Esophagus (tissue), 2 donors: ENCODE results near the gene EFCAB6. TPM values are rescaled to one million over a fixed set of nuclear protein-coding genes. Genes with fewer than 3 reads are reported as not detected.

Source experiments
- H3K27ac ChIP-seq, 2 donors: one replicate each; pipeline ENCODE4 v1.5.1; 2013; ENCODE audit warnings: low read depth in 2 of 2, mild to moderate bottlenecking in 2 of 2, inconsistent platforms in 1 of 2, low read length in 1 of 2, moderate library complexity in 1 of 2
- H3K27me3 ChIP-seq, 2 donors: one replicate each; pipeline ENCODE4 v1.6.1; 2013; ENCODE audit warnings: low read length in 2 of 2, control low read depth in 1 of 2, mild to moderate bottlenecking in 1 of 2; ENCODE audit not compliant: insufficient read depth in 2 of 2, control insufficient read depth in 1 of 2
- H3K36me3 ChIP-seq, 2 donors: one replicate each; pipeline ENCODE4 v1.6.1; 2013; ENCODE audit warnings: low read length in 1 of 2; ENCODE audit not compliant: control insufficient read depth in 2 of 2, insufficient read depth in 2 of 2
- H3K4me1 ChIP-seq, 2 donors: one replicate each; pipeline ENCODE4 v1.6.1; 2013; ENCODE audit warnings: low read length in 1 of 2; ENCODE audit not compliant: control insufficient read depth in 2 of 2, insufficient read depth in 2 of 2
- H3K4me3 ChIP-seq, 2 donors: one replicate each; pipeline ENCODE4 v1.5.1; 2013; ENCODE audit warnings: low read length in 2 of 2, mild to moderate bottlenecking in 2 of 2, low read depth in 1 of 2, moderate library complexity in 1 of 2
- H3K9me3 ChIP-seq, 2 donors: one replicate each; pipeline ENCODE4 v1.6.1; 2013; ENCODE audit warnings: mild to moderate bottlenecking in 2 of 2, low read depth in 1 of 2, low read length in 1 of 2, moderate library complexity in 1 of 2; ENCODE audit not compliant: control insufficient read depth in 2 of 2, insufficient read depth in 1 of 2
- WGBS, 2 donors: extraction: QIAGEN DNeasy Blood & Tissue Kit; methylation state at CpG; one replicate each; pipeline ENCODE4 v1.1.7; 2013; 5-methylcytosine and 5-hydroxymethylcytosine counted together
- polyA plus RNA-seq, 2 donors: library from polyadenylated mRNA; stranded (reverse); fragments of 200-250 nt; gene quantifications; one replicate each; pipeline ENCODE4 v1.2.3, GENCODE V29; 2013
- donor health status: healthy with polysubstance abuse.
- donor health status: Bipolar disorder and iron deficiency.

Gene EFCAB6
- polyA plus RNA-seq, 2 donors, result 0.24 to 0.29 TPM

DNA sequence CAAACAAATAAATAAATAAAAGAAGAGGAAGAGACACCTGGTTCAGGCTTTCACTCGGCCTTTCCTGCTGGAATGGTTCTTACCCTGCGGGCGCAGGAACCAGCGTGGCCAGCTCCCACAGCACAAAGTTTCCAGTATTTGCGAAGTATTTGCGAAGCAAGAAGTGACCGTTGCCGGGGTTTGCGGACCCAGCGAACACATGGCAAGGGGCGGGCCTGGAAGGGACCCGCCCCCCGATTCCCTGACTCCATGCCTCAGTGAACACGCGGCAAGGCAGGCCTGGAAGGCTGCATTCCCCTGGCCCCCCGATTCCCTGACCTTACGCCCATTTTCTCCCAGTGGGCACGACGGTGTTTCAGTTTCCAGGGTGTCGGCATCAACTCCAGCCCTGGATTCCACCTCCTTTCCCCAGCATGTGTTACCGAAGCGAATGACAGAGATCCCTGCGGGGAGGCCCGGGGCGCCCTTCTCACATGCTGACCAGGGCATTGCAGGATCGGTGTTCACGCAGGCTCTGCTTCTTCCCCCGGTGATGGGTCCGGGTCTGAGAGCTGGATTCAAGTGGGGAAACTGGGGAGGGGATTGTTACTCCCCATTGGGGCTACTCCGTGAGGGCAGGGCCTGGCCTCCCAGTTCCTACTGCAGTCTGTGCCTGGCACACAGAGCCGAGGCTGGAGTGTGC, 297.5 kb downstream of the EFCAB6 start:
- H3K27me3 ChIP-seq, result no peaks in the 10 kb centered on the region
- peaks cover 0 to 7% of the 10 kb centered on the region in 2 donors for H3K9me3 ChIP-seq
- no peak overlapping the region for H3K4me3 ChIP-seq
- H3K27ac ChIP-seq, result no peak overlapping the region
- peaks cover 0 to 2% of the 10 kb centered on the region in 2 donors for H3K4me1 ChIP-seq
- WGBS, 2 donors, result 81 to 89% methylated on average over 30 to 31 of the region's 31 CpGs
- no peaks in the 10 kb centered on the region for H3K36me3 ChIP-seq

- H3K4me3 ChIP-seq, result no peak overlapping the region
- H3K4me1 ChIP-seq, result peaks cover 0 to 2% of the 10 kb centered on the region in 2 donors
- 69 to 82% methylated on average over 8 of the region's 8 CpGs for WGBS, 2 donors
- H3K27me3 ChIP-seq, result no peaks in the 10 kb centered on the region
- peaks cover 0 to 7% of the 10 kb centered on the region in 2 donors for H3K9me3 ChIP-seq
- no peaks in the 10 kb centered on the region for H3K36me3 ChIP-seq
- no peak overlapping the region for H3K27ac ChIP-seq
Measured at GRCh38 chr22:43512279-43512678, 299.8 kb downstream of the EFCAB6 start.

DNA sequence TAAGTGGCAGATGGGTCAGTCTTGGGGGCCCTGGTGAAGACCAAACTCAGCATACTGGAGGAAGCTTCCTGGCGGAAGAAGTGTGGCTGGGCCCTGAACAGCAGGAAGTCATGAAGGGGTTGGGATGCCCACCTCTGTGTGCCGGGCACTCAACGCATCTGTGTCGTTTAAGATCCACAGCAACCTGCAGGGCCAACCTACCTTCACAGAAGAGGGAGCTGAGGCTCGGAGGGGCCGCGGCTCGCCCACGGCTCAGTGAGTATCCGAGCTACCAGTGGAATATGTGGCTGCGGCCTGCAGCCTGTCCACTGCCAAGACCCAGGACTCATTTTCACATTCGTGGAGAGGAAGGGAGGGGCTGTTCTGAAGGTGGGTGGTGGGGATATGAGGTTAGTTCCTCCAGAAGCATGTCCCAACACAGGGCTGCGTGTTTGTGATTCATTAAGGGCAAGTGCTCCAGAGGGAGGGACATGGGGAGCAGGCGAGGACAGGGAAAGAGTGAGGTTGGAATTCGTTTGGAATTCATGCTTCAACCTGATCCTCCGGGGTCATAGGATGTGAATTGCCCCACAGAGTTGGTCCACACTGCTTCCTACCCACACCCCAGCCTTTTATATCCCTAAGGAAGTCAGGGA, 300.7 kb downstream of the EFCAB6 start:
- no peaks in the 10 kb centered on the region for H3K27me3 ChIP-seq
- no peak overlapping the region for H3K4me3 ChIP-seq
- peaks cover 0 to 2% of the 10 kb centered on the region in 2 donors for H3K4me1 ChIP-seq
- WGBS, 2 donors, result 66 to 70% methylated on average over 16 of the region's 16 CpGs
- H3K36me3 ChIP-seq, result no peaks in the 10 kb centered on the region
- peaks cover 0 to 7% of the 10 kb centered on the region in 2 donors for H3K9me3 ChIP-seq
- H3K27ac ChIP-seq, result no peak overlapping the region

DNA sequence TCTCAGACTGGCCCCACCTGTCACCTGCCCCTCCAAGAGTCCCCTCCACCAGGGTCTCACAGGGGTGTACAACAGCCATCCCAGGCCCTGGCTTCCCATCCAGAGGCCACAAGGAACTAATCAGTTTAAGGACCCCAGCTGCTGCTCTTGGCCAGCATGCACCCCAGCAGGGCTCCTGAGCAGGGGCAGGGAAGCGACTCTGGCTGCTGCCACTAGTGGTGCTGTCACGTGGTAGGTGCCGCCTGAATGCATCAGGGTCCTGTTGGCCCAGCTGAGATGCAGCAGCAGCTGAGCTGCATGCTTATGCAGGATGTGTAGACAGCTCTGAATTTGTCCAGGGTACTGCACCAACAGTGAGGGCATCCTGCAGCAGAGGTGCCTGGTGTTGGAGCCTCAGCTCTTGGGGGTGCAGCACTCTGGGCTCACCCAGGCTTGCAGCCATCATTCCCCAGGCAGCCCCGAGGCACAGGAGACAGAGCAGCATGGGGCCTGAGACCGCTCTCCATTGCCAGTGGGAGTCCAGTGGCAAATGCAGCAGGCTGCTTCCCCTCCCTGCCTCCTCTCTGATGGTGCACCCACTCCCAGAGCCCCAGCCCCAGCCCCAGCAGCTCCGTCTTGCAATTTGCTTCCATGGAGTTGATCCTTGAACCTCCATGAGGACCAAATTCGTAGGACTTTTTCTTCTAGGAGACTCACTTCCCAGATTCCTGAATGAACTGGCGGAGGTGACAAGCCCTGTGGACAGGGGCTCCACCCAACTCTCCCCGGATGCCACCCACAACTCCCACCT, 301.6 kb downstream of the EFCAB6 start:
- H3K27ac ChIP-seq, result no peak overlapping the region
- H3K9me3 ChIP-seq, result peaks cover 0 to 7% of the 10 kb centered on the region in 2 donors
- H3K4me3 ChIP-seq, result no peak overlapping the region
- no peaks in the 10 kb centered on the region for H3K36me3 ChIP-seq
- WGBS, 2 donors, result 76 to 82% methylated on average over 9 of the region's 9 CpGs
- peaks cover 0 to 2% of the 10 kb centered on the region in 2 donors for H3K4me1 ChIP-seq
- H3K27me3 ChIP-seq, result no peaks in the 10 kb centered on the region

GRCh38 chr22:43509337-43509736, 302.8 kb downstream of the EFCAB6 start:
- no peak overlapping the region for H3K27ac ChIP-seq
- peaks cover 0 to 7% of the 10 kb centered on the region in 2 donors for H3K9me3 ChIP-seq
- H3K4me1 ChIP-seq, result no peaks in the 10 kb centered on the region
- H3K4me3 ChIP-seq, result no peak overlapping the region
- H3K27me3 ChIP-seq, result no peaks in the 10 kb centered on the region
- 87 to 93% methylated on average over 2 of the region's 2 CpGs for WGBS, 2 donors
- no peaks in the 10 kb centered on the region for H3K36me3 ChIP-seq

DNA sequence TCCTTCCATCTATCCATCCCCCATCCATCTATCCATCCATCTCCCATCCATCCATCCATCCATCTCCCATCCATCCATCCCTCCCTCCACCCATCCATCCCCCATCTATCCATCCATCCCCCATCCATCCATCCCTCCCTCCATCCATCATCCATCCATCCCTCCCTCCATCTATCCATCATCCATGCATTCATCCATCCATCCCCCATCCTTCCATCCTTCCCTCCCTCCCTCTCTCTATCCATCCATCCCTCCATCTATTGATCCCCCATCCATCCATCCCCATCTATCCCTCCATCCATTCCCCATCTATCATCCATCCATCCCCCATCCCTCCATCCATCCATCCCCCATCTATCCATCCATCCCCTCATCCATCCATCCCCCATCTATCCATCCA, 303.6 kb downstream of the EFCAB6 start:
- Histone ChIP-seq H3K4me1 (no peaks in the 10 kb centered on the region), H3K9me3 (peaks cover 0 to 7% of the 10 kb centered on the region in 2 donors), H3K4me3 (no peak overlapping the region), H3K27me3 (no peaks in the 10 kb centered on the region), H3K36me3 (no peaks in the 10 kb centered on the region), H3K27ac (no peak overlapping the region)

DNA sequence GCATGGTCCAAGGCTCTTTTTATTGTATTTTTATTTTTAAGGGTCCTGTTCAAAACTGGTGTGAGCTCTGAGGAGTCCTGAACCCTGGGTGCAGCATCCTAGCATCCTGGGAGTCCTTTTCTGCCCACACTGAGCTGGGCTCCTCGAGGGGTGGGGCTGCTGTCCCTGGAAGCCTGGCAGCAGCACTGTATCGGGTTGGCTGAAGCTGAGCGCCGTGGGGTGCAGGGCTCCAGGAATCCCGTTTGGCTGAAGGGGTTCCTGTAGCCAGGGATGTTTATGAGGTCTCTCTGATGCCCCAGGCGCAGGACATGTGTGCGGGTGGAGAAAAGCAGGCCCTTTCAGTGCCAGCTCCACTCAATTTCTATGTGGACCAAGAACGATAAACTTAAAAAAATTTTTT, 304.9 kb downstream of the EFCAB6 start:
- 51 to 63% methylated on average over 8 of the region's 8 CpGs for WGBS, 2 donors

DNA sequence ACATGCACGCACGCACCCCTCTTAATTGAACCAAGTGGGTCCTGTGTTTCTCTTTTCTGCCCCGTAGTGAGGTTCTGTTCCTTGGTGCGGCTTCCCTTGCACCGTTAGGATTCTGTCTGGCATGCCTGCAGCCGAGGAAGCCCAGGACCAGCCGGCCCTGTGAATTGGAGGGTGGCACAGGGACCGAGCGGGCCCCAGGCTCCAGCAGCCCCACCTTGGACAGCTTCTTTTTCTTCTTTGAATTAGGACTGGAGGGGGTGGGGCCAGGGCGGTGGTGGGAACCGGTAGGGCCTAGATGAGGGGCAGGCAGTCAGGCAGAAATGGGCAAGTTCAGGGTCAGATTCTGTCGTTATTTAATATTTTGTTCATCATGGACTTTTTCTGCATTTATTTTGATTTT, 305.6 kb downstream of the EFCAB6 start:
- WGBS, 2 donors, result 70 to 71% methylated on average over 12 of the region's 12 CpGs
- Histone ChIP-seq H3K27ac (no peak overlapping the region), H3K27me3 (no peaks in the 10 kb centered on the region), H3K4me1 (no peaks in the 10 kb centered on the region), H3K36me3 (no peaks in the 10 kb centered on the region), H3K9me3 (no peaks in the 10 kb centered on the region), H3K4me3 (no peak overlapping the region)

More for the DNA sequence above, 304.9 kb downstream of the EFCAB6 start:
- no peaks in the 10 kb centered on the region for H3K4me1 ChIP-seq
- no peaks in the 10 kb centered on the region for H3K27me3 ChIP-seq
- H3K9me3 ChIP-seq, result peaks cover 0 to 1% of the 10 kb centered on the region in 2 donors
- no peaks in the 10 kb centered on the region for H3K36me3 ChIP-seq
- H3K27ac ChIP-seq, result no peak overlapping the region
- no peak overlapping the region for H3K4me3 ChIP-seq

GRCh38 chr22:43505896-43506295, 306.2 kb downstream of the EFCAB6 start:
- 57% methylated on average over 8 of the region's 8 CpGs for WGBS, 2 donors
- H3K4me1 ChIP-seq, result no peaks in the 10 kb centered on the region

More at GRCh38 chr22:43505896-43506295, 306.2 kb downstream of the EFCAB6 start:
- H3K36me3 ChIP-seq, result no peaks in the 10 kb centered on the region
- no peaks in the 10 kb centered on the region for H3K27me3 ChIP-seq
- no peaks in the 10 kb centered on the region for H3K9me3 ChIP-seq
- no peak overlapping the region for H3K4me3 ChIP-seq
- H3K27ac ChIP-seq, result no peak overlapping the region
